ENCODE results near the gene LEF1.

LEF1 gene

DNA sequence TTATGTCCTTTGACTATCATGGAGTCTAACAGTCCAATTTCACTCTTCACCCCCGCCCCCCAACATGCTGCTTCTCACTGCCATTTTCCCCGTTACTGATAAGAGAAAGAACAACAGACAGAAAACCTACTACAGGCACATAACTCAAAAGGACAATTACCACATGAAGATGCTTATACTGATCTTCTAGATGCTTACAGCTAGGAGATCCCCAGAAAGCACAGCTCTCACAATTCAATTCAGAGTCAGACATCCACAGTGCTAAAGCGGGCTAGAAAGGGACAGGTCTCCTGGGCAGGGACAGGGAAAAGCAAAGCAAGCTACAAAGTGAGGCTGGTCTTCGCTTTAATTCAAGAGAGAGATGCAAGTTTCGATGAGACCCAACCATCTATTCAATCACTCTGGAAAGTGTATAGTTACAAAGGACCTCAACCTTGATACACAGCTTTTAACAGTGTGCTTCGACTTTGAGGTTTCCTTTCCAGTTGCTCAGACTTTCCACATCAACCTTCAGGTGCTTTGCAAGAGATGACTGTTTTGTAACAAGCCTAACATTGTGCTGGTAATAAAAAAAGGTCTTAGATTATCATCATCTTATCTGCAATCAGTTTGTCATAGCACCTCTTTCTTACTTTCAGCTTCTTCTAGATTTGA, 60.9 kb downstream of the LEF1 start:
- peak in 1 of 2 experiments; percentile 17 for DNase-seq

DNA sequence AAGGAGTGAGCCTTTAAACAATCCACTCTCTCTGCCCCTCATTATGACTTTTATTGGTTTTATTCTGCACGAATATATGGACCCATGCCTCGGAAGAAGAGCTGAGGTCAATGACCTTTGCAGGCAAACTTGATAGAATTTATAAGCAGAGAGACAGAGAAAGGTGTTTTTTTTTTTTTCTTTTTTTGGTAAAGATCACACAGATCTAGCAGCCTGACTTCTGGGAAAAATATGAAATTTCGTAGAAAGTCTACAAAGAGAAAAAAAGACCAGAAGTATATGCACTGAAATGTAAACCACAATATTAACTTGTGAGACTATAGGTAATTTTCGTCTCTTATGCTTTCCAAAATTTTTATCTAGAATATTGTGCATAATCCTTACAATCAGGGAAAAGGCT, 61.6 kb downstream of the LEF1 start:
- no peak for DNase-seq

DNA sequence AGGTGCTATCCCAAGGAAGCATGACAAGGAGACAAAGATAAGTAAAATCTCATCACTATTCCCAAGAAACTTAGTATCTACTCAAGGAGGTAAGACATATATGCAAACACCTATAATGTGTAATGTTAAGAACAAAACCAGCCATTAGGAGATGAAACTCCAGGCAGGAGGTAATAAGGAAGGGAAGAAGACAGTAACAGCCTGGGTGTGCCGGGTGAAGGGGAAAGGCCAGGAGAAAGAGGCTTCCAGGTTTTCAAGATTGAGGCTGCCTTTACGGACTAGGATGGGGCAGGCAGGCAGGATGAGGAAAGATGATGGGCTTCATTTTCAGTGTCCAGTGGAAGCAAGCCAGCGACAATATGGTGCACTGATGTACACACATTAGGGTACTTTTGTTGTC, 62.5 kb downstream of the LEF1 start:
- no peak for DNase-seq

DNA sequence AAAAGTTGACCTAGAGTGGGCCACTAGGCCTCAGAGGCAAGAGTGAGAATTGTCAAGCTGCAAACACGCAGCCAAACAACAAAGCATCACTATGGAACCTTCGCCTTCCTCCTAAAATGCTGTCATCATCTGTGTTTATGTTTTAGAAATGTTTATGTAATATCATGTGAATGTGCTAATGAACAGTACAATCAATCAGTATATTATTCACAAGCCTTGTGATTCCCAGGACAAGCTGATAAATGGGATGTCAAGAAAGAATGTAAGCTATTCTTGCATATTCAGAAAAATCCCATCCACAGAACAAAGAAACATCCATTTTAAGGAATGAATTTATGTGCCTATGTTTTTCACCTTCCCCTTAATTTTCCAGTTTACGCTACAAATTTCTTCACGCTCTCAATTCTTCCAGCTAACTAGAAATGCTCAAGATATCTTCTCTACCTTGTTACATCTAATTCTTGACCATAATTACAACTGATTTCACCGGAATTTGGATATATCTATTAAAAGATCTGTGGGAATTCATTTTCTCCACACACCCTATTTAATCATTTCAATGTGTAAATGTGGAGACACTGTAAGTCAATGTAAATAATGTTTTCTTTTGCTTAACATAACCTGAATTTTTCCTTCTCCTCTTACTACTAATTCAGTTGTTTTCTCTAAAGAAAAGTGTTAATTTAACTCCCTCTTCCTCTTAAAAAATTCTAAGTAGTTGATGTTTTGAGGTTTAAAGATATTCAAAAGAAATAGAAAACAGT, 65.5 kb downstream of the LEF1 start:
- no peak for DNase-seq

DNA sequence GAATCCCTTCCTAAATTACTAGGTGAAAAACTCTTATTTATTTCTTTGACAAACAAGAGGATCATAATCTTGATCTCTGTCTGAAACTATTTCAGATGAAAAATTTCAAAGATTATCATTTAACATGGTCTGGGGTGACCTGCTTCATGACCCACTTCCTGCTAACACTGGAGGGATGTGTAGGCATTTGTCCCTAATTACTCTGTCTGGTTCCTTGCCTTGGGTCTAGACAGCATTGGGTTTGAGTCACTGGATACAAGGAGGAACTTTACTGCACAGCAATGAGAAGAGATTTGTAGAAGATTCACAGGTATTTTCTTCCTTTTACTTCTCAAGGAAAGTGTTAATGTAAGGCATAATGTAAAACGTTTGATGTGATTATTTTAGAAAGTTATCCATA, 67.9 kb downstream of the LEF1 start:
- DNase-seq = no peak

DNA sequence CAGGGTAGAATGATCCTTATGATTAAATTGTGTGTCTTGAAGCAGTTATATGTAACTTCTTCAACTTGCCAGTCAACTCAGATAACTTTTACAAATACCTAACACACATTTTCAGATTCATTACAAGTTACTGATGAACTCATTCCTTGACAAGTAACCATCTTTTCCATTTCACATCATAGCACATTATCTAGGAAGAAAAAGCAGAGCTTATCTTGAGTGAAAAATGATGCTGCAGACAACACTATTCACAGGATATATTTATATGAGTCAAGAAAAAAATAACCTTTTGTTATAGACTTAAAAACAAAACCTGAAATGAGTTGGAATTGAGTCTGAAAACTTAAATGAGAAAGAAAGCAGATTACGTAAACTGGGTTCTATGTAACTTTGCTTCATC, 68.9 kb downstream of the LEF1 start:
- no peak for DNase-seq

DNA sequence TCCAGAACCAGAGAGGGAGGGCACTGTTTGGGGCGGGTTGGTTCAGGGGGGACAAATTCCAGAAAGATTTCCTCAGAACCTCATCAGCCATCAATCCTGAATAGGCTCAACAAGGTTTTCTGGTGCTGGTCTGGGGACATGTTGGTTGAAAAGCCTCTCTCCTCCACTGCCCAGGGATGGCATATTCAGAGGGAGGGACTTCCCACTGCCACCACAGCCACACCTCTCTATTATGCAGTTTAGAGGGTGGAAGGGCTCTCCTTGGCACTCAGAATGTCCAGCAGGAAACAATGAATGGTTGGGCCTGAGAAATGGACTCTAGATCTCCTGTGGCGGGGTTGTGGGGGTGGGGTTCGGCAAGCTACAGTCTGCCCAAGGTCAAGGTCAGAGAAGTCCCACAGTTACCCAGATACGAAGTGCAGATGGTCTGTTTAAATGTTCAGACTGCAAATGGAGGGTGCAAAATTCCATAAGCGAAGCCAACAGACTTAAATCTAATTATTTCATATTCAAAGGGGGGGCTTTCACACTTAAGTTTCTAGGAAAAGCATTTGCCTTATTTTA, 70.7 kb downstream of the LEF1 start:
- DNase-seq = no peak

DNA sequence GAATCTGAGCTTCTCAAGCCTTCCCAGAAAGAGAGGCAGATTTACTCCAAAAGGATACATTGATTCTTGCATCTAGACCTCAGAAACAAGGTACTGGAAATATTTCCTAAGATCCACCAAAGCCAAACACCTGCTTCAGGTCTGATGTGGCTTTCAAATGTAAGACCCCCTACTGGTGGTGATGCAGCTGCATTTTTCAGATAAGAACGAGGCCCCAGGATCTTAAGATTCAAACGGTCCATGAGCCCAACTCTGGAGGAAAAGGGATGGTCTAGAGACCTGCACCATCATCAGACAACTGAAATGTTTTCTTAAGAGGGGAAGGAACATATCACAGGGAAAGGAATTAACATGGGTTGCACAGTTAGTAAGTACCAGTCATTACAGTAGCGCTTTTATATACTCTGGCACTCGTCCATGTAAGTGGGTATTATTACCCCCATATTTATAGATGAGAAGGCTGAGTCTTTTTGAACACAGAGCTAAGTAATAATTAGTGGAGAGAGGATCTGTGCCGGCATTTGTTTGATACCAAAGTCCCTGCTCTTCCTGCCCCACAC, 73.7 kb downstream of the LEF1 start:
- DNase-seq = no peak

DNA sequence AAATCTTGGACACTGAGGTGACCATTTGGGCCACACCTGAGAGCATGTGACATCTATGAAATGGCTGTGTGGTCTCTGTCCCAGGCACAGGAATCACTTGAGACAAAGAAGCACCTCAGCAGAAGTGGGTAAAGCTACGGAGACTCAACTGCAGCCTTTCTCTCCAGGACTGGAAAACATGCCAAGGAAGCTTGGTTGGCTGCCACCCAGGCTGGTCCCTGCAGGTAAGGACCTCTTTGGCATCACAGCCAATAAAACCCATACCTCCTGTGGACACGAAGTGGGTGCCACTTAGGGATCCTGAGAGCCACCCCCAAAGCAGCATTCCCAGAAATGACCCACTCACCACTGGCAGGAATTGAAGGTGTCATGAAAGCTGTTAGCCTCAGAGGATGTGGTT, 74.6 kb downstream of the LEF1 start:
- DNase-seq = no peak

DNA sequence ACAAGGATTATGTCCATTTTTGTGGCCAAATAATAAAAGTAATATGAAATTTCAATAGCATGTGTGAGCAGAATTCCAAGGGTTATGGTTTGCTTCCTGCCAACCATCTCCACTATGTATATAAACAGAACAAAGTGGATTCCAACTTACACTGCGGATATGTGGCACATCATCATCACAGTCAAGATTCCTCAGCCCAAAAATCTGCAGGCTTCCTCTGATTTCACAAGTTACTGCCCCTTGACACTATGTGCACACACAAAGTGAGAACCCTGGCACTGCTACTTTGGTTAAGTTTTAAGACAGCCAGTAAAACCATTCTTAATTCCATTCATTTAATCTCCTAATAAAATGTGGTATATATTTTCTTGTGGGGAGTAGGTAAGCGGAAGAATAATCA, 76.4 kb downstream of the LEF1 start:
- no peak for DNase-seq

DNA sequence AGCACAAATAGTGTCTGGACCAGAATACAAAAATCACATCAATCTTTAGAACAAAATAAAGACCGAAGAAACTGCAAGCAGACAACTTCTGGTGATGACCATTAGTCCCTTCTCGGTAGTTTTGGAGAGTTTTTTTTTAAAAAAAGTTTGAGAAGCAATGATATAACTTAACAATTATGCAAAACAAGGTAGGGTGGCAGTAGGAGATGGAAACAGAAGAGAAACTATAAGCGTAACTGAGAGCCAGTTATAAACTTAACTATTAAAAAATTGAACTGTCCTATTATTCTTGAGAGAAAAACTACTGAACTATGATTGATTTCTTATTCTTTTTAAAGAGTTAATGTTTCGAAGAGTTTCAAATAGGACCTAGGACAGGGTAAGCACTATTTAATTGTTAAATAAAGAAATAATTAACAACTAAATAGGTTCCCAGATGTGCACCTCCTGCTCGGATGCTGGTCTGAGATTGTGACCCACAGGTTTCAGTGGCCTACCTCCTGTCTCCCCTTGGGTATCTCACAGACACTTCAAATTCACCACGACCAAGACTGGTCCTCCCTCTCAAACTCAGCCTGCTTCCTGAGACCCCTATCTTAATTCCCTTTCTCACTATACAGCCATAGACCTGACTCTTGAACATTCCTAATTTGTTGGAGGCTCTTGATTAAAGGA, 81.3 kb downstream of the LEF1 start:
- no peak for DNase-seq

DNA sequence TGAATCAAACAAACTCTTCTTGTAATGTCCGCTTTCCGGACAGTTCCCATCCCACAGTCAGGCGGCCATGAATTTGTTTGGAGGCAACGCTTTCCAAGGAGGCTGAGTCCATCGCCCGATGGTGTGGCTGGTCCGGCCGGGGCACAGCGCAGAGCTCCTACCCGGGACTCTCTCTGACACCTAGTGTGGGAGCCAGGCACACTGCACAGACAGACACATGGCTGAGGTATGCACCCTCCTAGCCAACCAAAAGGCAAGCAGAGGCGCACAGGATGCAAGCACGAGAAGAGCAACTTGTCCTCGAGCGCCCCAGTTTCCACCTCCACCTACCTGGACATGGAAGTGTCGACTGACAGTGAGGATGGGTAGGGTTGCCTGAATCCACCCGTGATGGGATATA, 87.5 kb downstream of the LEF1 start:
- DNase-seq = no peak

DNA sequence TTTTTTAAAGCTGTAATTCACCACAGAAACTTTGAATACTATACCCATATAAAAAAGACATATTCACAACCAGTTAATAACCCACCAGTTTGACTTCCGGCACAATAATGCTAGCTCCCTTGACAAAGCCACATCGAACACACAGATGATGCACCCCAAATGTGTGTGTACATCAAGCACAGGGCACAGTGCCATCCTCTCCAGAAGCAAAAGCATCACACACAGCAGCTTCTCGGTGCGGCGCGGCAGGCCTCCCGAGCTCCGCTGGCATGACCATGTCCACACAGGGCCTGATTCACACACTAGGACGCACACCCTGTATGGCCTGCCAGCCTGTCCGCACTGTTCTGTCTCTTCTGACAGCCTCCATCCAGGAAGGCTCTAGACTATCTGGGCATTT, 88.0 kb downstream of the LEF1 start:
- DNase-seq = peak; percentile 19 to 23

DNA sequence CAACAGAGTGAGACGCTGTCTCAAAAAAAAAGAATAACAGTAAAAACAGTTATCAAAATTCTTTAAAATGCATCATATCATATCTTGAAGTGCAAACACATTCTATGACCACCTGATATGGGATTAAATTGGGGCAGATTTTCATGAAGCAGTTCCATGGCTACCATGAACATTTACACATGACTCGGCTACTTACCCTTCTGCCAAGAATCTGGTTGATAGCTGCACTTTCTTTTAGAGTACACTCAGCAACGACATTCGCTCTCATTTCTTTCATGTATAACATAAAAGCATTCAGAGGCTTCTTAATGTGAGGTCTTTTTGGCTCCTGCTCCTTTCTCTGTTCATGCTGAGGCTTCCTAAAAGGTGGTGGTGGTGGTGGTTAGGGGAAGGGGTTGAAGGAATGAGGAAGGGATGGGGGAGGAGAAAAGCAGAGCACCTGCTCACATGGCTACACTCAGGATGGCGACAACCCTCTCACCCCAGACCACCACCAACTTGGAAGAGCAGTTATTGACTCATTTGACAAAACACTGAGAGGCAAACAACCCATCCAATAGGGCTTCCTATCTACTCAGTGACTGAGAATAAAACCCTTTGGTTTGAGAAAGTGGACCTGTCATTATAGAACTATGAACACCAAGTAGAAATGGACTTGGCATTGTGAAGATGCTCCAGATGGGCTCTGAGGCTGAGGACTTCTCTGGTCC, 90.6 kb downstream of the LEF1 start:
- DNase-seq = no peak

DNA sequence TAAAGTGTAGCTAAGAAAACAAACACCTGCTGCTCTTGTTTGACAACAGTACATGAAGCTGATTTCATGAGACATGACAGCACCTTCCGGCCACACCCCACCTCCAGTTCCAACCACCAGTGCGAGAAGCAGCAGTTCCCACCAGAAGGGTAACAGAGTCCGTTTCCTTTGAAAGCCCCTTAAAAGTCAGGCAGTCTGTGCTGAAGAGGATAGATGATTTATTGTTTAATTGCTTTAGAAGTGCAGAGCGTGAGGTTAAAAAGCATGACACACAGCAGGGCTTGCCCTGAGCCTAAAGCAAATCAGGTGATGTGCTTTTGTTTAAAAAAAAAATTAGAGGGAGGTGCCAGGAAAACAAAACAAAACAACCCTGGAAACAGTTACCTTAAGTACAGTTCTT, 96.4 kb downstream of the LEF1 start:
- DNase-seq = peak; percentile 43 to 52

DNA sequence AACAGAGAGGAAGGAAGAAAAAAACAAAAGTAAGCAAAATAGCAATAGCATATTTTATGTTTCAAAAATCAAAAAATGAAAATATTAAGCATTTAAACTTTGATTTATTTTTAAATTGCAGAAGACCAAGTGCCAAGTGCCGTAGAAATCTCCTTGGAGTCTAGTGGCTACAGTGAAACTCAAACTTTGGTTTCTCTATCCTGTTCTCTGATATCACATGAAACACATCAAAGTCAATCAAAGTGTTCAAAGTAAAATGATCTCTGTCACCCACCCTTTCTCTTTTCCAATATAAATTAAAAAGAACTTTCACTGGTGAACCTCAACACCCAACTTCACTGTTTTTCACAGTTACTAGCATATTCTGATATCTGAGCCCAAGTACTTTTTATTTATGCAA, 98.0 kb downstream of the LEF1 start:
- DNase-seq = no peak

DNA sequence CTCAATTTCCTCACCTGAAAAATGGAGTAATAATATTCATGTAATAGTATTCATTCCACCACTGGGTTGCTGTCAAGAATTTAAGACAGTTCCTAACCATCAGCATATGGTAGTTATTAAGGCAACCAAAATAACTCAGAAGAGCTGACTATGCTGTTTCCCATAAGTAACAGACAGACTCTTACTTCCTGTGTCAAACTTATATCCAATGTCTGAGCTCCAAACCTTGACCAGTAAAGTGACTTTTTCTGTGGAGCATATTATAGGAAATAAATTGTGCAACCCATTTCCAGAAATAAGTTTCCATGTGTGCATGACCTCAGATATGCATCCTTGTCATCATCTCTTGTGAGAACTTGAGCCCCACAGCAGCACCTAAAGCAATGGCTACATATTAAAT, 100.3 kb downstream of the LEF1 start:
- no peak for DNase-seq

DNA sequence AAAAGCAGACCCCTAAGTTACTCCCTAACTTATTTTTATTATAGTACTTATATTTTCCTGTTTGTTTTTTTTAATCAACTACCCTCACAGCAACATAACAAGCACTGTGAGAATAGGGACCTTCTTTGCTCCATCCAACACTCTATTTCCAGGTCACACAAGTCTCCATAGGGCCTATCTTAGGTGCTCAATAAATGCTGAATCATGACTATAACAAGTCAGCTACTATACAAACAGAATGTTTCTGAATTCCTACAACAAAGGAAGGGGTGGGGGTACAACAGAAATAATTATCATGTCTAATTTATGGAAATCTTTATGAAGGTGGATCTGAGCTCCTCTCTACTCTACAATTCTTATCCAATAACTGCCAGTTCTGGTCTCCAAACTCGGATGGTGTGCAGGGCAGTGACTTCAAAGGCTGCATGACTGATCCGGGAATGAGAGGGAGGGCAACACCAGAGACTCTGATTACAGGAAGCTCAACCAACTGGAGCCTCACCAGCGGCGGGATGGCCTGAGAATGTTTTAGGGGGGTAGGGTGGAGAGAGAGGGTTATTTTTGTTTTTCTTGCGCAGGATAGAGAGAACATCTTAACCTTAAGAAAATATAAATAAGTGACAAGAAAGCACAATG, 107.9 kb downstream of the LEF1 start:
- no peak for DNase-seq

DNA sequence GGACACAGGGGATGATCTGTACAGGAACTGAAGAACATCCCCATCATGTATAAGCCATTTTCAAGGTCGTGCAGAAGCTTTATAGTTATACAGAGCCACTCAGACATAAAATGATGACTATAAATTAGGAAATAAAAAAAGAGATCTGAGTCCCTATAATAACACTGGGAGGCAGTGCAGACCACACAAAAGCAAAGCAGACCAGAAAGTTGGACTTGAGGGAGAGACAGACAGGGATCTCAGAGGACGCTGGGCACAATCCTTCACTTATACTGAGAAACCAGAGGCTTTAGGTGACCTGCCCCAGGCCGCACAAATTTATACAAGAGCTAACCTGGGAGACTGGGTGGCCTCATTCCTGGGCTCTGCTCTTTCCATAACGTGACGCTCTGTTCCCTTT, 108.6 kb downstream of the LEF1 start:
- DNase-seq = no peak

DNA sequence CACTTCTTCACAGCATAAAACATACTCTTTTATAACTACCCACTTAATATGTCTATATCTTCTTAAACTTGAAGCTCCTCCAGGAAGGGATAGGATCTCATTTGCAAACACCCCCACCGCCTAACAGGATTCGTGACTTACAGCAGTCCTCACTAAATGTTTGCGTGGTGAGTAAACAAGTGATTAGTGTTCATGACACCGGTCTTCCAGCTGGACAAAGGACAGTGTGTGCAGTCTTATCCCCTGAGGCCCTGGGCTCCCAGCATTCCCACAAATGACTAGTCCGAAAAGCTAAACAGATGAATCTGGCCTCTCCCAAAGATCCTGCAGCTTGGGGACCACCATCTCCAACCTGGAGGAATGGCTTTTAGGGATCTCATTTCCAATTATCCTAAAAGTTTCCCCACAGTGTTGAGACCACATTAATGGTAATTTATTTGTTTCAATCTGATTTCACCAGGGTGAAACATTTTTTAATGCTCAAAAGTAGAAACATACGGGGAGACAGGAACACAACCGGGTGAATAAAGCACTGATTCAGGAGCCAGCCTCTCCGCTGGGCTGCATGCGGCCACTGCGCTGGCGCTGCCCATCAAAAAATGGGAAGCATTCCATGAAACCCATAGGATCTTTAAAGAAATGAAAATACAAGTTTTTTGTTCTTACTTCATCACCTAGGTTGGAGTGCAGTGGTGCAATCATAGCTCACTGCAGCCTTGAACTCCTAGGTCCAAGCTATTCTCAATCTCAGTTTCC, 109.9 kb downstream of the LEF1 start:
- DNase-seq = no peak

DNA sequence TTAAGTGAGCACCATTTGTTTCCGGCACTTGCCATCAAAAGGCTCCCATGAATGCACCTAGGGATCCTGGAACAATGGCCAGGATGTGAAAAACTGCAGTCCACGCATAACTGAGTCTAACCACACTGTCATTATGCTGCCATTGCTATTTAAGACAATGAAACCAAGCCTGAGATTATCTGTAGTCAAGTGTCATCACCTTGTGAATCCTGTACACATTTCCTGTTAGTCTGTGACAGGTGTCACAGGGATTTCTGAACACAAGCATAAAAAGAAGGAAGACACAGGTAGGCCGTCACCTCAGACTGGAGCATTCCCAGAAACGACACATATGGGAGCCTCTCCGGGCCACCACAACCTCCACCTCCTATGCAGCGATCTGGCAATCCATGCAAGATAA, 112.3 kb downstream of the LEF1 start:
- no peak for DNase-seq

DNA sequence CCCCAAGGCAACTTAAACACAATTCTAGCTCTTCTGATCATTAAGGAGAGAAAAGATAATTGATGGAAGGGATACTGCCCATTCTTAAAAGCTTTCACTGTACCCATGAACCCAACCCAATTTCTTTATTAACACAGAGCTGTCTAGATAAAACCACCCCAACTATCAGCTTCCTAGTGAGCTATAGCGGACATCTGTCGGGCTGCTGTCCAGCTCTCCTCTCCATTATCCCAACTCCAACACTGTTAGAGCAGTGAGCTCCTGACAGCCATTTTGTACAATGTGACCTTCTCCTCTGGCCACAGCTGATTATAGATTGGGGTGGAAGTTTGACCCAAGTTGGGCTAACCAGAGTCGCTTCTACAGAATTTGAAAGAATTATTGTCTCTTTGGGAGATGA, 112.9 kb downstream of the LEF1 start:
- no peak for DNase-seq

All from activated CD4-positive, alpha-beta T cell treated with anti-CD3 and anti-CD28 coated beads, Interleukin-2, amount 50 U/mL, for 4 hours (primary cell).